Nephron (organoid): ENCODE data around the gene FADD.
"Not testable (repeated sequence)": the region's sequence is repeated elsewhere in the genome, so short reads cannot be mapped to it uniquely, and the experiment has no call there.

ENCODE experiments used
- H3K27ac Mint-ChIP-seq, 3 experiments: 2 replicates each; pipeline ENCODE4 v1.8.0; 2020; ENCODE audit warnings: mixed read lengths in 3 of 3, mild to moderate bottlenecking in 2 of 3, moderate library complexity in 1 of 3
- H3K27me3 Mint-ChIP-seq: 2 replicates; pipeline ENCODE4 v1.8.0; 2021; ENCODE audit warnings: low read depth, mild to moderate bottlenecking, moderate library complexity, mixed read lengths
- H3K36me3 Mint-ChIP-seq: 2 replicates; pipeline ENCODE4 v1.8.0; 2020; ENCODE audit warnings: low read depth, mixed read lengths
- H3K4me1 Mint-ChIP-seq: 2 replicates; pipeline ENCODE4 v1.8.0; 2020; ENCODE audit warnings: mixed read lengths
- H3K4me3 Mint-ChIP-seq, 3 experiments: 2 replicates each; pipeline ENCODE4 v1.8.0; 2020; ENCODE audit warnings: mild to moderate bottlenecking in 3 of 3, mixed read lengths in 3 of 3, moderate library complexity in 2 of 3
- H3K9me3 Mint-ChIP-seq: 2 replicates; pipeline ENCODE4 v1.8.0; 2020; ENCODE audit warnings: mixed read lengths
- TF ChIP-seq, protein P1 (sequence below), 3 experiments: fragments of 200-600 bp; sonication (generic); IDR thresholded peaks; one replicate each; pipeline ENCODE4 v1.5.0; 2021; ENCODE audit warnings: antibody characterized with exemption in 3 of 3; ENCODE audit not compliant: unreplicated experiment in 3 of 3

The FADD gene

DNA sequence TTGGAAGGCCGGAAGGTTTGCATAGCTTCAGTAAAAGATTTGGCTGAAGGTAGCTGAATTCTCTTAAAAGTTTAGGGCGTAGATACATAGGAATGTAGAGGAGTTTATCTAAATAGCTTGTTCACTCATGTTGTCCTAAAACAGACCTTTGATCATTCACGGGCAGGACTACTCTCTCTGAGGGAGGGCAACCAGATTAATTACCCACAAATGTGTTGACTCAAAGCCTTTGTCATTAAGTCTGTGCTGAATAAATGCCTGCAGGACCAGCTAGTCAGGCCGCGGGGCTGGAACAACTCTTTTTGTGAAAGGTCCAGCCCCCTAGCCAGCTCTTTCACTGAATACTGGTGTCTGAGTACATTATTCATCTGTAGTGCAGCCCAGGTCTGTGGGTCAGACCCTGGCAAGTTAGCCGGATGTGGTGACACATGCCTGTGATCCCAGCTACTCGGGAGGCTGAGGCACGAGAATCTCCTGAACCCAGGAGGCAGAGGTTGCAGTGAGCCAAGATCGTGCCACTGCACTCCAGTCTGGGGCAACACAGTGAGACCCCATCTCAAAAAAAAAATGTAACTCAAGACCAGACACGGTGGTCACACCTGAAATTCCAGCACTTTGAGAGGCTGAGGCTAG is 2.8 kb upstream of the FADD start:
- Mint-ChIP-seq H3K9me3 (no peaks in the 10 kb centered on the region), H3K4me1 (peaks cover 14% of the 10 kb centered on the region)

DNA sequence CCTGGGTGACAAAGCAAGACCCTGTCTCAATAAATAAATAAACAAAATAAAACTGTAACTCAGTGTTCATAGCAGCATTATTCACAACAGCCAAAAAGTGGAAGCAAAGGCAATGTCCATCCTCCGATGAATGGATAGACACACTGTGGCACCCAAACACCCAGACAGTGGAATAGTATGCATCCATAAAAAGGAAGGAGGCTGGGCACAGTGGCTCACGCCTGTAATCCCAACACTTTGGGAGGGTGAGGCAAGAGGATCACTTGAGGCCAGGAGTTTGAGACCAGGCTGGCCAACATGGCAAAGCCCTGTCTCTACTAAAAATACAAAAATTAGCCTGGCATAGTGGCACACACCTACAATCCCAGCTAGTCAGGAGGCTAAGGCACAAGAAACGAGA is 2.0 kb upstream of the FADD start:
- not testable (repeated sequence) for H3K9me3 Mint-ChIP-seq, H3K27ac Mint-ChIP-seq, H3K36me3 Mint-ChIP-seq
- H3K4me1 Mint-ChIP-seq = peaks cover 22% of the 10 kb centered on the region
- H3K27me3 Mint-ChIP-seq = peaks cover 14% of the 10 kb centered on the region
- H3K4me3 Mint-ChIP-seq = peak overlapping the region; percentile 61 to 94 (median 92)

More for the DNA sequence above, 2.8 kb upstream of the FADD start:
- TF ChIP-seq, protein P1, sequence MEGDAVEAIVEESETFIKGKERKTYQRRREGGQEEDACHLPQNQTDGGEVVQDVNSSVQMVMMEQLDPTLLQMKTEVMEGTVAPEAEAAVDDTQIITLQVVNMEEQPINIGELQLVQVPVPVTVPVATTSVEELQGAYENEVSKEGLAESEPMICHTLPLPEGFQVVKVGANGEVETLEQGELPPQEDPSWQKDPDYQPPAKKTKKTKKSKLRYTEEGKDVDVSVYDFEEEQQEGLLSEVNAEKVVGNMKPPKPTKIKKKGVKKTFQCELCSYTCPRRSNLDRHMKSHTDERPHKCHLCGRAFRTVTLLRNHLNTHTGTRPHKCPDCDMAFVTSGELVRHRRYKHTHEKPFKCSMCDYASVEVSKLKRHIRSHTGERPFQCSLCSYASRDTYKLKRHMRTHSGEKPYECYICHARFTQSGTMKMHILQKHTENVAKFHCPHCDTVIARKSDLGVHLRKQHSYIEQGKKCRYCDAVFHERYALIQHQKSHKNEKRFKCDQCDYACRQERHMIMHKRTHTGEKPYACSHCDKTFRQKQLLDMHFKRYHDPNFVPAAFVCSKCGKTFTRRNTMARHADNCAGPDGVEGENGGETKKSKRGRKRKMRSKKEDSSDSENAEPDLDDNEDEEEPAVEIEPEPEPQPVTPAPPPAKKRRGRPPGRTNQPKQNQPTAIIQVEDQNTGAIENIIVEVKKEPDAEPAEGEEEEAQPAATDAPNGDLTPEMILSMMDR (IDR thresholded peaks at IDR 0.05; ENCODE audit: unreplicated experiment in 3 of 3) = no peak
- Mint-ChIP-seq H3K36me3 (no peaks in the 10 kb centered on the region), H3K4me3 (peak overlapping the region in 2 of 3 experiments; percentile 14 to 42), H3K27me3 (peaks cover 15% of the 10 kb centered on the region), H3K27ac (no peak overlapping the region)

DNA sequence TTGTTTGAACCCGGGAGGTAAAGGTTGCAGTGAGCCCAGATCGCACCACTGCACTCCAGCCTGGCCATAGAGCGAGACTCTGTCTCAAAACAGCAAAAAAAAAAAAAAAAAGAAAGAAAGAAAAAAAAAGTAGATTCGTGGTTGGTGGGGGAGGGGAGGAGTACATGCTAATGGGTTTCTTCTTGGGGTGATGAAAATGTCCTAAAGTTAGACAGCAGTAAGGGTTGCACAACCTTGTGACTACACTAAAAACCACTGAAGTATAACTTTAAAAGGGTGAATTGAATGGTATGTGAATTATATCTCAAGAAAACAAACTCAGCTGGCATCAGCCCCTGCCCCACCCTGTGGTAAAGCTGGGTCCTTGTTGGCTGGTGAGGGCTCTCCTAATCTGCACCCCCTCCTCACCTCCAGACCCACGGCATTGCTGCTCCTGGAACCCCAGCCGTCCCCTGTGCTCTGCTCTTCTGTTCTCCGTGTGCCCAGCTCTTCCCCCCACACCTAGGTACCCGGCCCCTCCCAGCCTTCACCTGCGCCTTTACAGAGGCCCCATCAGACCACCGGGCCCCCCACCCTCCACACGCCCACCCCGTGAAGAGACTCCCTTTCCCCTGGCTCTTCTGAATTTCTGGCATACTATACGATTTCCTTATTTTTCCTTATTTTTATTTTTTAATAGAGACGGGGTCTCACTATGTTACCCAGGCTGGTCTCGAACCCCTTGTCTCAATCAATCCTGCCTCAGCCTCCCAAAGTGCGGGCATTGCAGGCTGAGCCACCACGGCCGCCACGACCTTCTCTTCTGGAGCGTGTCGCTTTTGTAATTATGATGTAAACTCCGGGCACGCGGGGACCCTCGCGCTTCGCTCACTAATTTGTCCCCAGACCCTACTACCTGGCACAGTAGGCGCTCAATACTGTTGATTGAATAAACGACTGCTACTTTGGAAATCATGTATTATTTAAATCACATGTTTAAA is 924 bp upstream of the FADD start:
- peaks cover 10% of the 10 kb centered on the region for H3K27me3 Mint-ChIP-seq
- peaks cover 23% of the 10 kb centered on the region for H3K4me1 Mint-ChIP-seq

DNA sequence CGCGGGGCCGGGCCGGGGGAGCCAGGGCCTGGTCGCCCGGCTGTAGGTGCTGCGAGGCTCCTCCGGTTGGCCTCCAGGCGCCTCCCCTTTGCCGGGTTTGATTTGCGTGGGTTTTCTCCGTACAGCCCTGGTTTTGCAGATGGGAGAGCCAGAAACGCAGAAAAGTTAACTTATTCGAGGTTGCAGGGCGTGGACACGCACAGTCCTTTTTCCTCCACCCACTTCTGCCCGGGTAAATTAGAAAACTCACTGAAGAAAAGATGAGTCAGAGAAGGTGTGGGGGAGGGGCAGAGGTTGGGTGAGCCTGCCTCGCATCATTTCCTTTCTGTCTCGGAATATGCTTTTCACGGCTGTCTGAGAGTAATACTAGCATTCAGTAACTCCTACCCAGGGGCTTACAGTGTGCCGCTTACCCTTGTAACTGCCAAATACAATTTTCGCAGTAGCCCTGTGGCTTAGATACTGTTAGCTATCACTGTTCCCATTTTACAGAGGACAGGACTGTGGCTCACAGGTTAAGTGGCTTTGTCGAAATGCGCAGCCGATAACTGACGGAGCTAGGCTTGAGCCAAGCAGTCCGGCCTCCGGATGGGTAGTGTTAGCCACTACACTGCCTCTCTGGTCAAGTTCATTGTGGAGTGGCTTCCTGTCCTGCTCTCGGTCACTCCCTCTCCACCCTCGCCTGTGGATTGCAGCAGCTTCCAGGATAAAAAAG is 812 bp downstream of the FADD start:
- Mint-ChIP-seq H3K36me3 (peaks cover 18% of the 10 kb centered on the region), H3K9me3 (no peaks in the 10 kb centered on the region), H3K4me1 (peaks cover 23% of the 10 kb centered on the region), H3K4me3 (peak overlapping the region; percentile 92 to 98 (median 95)), H3K27ac (peak overlapping the region; percentile 80 to 96 (median 95)), H3K27me3 (peaks cover 4% of the 10 kb centered on the region)
- TF ChIP-seq, protein P1 (IDR thresholded peaks at IDR 0.05; ENCODE audit: unreplicated experiment in 3 of 3) = no peak

More for the DNA sequence above, 924 bp upstream of the FADD start:
- Mint-ChIP-seq H3K36me3 (peaks cover 7% of the 10 kb centered on the region), H3K9me3 (no peaks in the 10 kb centered on the region), H3K27ac (peak overlapping the region; percentile 56 to 89 (median 78)), H3K4me3 (peak overlapping the region; percentile 92 to 98 (median 94))
- TF ChIP-seq, protein P1 (IDR thresholded peaks at IDR 0.05; ENCODE audit: unreplicated experiment in 3 of 3) = no peak

DNA sequence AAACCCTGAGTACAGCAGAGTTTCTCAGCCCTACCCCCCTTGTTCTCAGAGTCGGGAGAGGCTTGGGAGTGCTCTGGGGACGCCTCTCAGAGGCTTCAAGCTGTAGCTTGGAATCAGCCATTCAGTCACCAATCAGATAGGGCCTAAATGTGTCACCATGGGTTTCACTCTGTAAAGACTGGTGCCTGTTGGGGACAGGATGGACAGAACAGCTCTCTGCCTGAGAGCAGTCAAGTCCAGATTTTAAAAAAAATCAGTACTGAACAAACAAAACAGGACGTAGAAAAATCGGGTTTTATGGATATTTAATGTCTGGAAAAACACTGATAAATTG is 1.3 kb downstream of the FADD start:
- H3K4me1 Mint-ChIP-seq = peaks cover 23% of the 10 kb centered on the region
- H3K4me3 Mint-ChIP-seq = peak overlapping the region; percentile 92 to 98 (median 95)
- peaks cover 24% of the 10 kb centered on the region for H3K36me3 Mint-ChIP-seq
- TF ChIP-seq, protein P1 (IDR thresholded peaks at IDR 0.05; ENCODE audit: unreplicated experiment in 3 of 3) = no peak
- peaks cover 4% of the 10 kb centered on the region for H3K27me3 Mint-ChIP-seq
- no peaks in the 10 kb centered on the region for H3K9me3 Mint-ChIP-seq
- H3K27ac Mint-ChIP-seq = peak overlapping the region; percentile 80 to 96 (median 95)
